Measurements from ENCODE around the gene TOR2A.

TOR2A gene

DNA sequence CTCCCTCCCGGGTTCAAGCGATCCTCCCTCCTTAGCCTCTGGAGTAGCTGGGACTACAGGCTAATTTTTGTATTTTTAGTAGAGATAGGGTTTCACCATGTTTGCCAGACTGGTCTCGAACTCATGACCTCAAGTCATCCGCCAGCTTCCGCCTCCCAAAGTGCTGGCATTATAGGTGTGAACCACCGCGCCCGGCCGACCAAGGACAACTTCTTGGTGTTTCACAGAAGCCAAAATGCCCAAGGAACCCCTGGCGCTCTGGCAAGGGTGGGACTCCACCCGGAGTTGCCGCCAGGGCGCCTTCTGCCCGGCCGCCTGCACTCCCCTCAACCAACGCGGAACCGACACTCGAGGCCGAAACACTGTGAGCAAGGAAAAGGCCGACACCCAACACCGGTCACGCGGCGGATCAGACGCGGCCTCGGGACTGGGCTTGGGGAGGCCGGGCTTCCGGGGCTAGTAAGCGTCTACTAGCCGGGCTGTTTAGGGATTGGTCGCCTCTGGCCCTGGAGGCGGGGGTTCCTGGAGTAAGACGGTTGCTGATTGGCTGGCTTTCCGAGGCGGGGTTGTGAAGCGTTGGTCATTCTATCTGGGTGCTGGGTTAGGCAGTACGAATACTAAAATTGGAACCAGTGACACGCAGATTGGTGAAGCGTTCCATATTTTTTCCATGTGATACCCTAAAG lies 36.0 kb downstream of the TOR2A start:
- DNase-seq (ENCODE audit: low spot score): peak; percentile 96

DNA sequence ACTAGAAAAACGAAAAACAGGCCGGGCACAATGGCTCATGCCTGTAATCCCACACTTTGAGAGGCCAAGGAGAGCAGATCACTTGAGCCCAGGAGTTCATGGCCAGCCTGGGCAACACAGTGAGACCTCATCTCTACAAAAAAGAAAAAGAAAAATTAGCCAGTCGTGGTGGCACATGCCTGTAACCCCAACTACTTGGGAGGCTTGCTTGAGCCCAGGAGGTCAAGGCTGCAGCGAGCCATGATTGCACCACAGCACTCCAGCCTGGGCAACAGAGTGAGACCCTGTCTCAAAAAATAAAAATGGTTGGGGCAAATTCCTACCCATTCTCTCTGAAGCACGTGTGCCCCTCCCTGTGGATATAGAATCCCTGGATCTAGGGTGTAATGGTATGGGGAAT lies 36.7 kb downstream of the TOR2A start:
- no peak for DNase-seq (ENCODE audit: low spot score)

- no peak for DNase-seq (ENCODE audit: low spot score)
Observed at GRCh38 chr9:127697575-127697974, 37.5 kb downstream of the TOR2A start.

- no peak for DNase-seq (ENCODE audit: low spot score)
Observed at GRCh38 chr9:127694890-127695720, 40.0 kb downstream of the TOR2A start.

DNA sequence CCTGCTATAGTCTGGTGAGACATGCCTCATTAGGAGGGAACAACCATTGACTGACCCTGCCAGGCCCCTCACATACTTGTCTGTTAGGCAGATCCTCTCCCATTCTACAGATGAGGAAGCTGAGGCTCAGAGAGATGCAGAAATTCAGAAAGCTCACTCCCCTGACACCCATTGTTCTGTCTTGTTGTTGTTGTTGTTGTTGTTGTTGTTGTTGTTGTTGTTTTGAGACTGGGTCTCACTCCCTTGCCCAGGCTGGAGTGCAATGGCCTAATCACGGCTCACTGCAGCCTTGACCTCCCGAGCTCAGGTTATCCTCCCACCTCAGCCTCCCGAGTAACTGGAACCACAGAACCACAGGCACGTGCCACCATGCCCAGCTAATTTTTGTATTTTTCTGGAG lies 41.4 kb downstream of the TOR2A start:
- DNase-seq (ENCODE audit: low spot score): no peak

- DNase-seq (ENCODE audit: low spot score): peak; percentile 61
Observed at GRCh38 chr9:127693143-127693542, 42.0 kb downstream of the TOR2A start.

DNA sequence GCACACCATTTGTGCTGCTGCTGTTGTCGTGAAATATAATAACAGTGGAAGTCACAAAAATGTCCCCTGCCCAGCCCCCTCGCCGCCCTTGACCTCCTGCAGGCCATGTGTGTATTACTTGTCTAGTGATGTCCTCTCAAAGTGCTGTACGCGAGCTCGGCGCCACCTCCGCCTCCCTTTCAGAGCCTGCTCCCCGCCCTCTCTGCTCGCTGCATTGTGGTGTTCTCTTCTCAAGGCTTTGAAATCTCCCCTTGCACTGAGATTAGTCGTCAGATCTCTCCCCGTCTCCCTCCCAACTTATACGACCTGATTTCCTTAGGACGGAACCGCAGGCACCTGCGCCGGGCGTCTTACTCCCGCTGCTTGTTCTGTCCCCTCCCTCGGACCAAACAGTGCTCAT lies 43.0 kb downstream of the TOR2A start:
- DNase-seq (ENCODE audit: low spot score): no peak

DNA sequence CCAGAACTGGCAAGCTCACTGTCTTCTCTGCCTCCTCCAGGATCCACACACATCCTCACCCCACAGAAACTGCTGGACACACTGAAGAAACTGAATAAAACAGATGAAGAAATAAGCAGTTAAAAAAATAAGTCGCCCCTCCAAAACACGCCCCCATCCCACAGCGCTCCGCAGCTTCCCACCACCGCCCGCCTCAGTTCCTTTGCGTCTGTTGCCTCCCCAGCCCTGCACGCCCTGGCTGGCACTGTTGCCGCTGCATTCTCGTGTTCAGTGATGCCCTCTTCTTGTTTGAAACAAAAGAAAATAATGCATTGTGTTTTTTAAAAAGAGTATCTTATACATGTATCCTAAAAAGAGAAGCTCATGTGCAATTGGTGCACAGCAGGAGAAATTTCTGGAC lies 44.4 kb downstream of the TOR2A start:
- no peak for DNase-seq (ENCODE audit: low spot score)

GRCh38 chr9:127689329-127690000 lies 45.6 kb downstream of the TOR2A start:
- DNase-seq (ENCODE audit: low spot score): no peak

DNA sequence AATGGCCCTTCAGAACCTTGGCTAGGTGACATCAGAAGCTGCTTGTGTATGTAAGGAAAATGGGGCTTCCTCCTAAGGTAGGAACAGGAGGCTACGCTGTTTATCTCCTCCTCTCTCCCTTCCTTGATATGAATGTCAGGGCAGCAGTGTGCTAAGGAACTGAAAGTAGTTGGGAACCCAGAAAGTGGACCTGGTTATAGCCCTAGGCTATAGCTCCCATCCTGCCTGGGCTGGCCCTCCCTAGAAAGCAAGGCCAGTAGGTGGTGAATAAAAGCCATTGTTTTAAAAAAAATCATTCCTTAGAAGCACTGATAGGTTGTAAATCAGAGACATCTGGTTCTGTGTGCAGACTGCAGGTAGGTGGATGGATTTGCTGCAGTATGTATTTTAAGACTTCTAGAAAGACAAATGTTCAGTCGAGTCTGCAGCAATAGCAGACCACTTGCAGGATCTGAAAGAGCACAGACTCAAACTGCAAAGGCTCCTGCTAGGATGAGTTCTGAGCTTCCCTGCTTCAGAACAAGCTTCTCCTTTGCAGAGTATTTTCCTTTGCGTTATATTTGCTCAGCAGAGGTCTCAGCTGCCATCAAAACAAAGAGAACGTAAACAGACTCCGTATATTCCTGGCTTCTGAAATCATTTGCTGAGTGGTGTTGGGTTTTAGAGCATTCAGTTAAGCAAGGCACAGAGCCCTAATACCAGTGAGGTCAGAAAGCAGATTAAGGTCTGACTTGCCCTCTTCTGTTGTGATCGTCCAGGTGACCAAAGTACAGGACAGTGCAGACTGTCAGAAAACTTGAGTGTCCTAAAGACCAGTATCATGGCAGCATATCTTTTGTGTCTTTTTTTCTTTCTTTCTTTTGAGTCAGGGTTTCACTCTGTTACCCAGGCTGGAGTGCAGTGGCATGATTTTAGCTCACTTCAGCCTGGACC lies 48.4 kb downstream of the TOR2A start:
- DNase-seq (ENCODE audit: low spot score): no peak

DNA sequence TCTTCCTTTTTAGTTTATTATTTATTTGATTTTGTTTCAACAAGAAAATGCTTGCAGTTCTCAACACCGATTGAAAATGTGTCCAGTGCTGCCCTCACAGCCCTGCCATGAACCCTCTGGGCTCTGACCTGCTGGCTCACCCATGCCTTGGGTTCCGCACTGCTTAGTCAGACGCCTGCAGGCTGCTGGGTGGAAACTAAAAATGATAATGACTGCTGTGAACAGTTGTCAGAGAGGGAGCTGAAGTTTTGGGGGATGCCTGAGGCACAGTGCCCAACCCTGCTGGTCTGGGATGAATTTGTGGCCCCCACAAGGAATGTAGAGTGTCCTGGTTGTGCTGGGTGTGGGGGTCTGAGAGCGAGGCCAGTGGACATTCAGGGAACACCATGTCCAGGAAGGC lies 50.5 kb downstream of the TOR2A start:
- no peak for DNase-seq (ENCODE audit: low spot score)

DNA sequence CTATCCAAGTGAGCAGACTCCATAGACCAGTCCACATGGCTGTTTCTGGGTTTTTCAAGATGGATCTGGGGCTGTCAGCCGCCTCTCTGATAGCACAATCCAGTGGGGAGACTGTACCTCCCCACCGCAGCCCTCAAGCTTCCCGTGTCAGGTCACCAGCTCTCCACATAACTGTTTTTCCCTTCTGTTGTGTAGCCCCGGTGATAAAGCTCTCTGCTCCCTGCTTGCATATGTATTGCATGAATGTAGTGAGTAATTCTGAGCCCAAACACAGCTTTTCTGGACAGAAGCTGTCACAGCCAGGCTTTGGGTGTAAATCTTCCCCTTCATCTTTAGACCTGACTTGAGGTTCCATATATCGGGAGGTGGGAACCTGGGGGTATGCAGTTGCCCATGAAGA lies 51.4 kb downstream of the TOR2A start:
- DNase-seq (ENCODE audit: low spot score): no peak

DNA sequence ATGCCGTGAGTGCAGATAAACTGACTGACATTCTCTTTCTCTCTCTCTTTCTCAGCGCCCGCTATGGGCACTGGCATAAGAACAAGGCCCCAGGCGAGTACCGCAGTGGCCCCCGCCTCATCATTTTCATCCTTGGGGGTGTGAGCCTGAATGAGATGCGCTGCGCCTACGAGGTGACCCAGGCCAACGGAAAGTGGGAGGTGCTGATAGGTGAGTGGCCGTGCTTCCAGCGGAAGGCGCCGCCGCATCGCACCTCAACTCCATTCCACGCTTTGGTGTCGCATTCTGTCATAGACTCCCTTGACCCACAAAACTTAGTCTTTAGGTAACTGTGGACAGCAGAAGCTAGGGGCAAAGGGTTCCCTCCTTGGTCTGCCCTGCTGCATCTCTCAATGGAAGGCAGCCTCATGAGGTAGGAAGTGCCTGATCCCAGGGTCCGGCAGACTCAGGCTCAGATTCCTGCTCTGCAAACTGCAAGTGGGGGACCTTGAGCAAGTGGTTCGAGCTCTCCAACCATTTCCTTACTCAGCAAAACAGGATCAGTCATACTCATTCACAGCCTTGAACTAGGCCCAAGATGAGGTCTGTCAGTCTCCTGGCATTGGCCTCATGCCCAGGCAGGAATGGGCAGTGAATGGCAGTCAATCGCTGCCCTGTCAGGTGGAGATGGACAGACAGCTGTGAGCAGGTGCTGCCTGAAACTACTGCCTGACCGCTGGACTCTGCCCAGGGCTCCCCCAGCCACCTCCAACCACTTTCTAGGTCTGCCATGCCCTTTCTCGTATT lies 52.5 kb downstream of the TOR2A start:
- DNase-seq (ENCODE audit: low spot score): no peak

All from putamen (tissue), 1 donor.